GM19023 (cell line): ENCODE measurements around the gene GRIP1.

Experiments used
- ATAC-seq: cut with Tn5 transposase; IDR thresholded peaks from one replicate; pipeline ENCODE4 v1.9.1; 2021; ENCODE audit warnings: mild to moderate bottlenecking, moderate library complexity; ENCODE audit not compliant: unreplicated experiment

GRIP1 gene

DNA sequence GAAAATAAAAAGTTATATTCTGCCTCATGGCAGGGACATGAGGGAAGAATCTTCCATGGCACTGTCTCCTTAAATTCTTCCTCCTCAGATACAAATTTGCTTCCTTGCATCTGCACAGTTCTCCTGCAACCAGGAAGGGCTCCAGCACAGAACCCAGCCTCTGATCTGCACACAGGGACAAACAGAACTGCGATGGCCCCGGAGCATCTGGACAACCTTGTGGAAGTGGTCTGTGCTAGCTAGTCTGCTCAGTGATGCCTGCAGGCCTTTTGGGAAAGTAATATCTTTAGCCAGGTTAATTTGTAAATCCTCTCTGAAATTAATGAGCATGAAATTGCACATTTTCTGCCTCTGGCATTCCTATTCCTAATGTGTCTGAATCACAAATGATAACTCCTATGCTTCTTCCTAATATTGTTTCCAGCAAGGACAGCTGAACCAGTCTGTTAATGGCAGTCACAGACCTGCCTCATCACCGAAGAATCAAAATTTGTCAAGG is 74.8 kb downstream of the GRIP1 start:
- no peak for ATAC-seq

- no peak for ATAC-seq
Observed at GRCh38 chr12:66603461-66603860, 75.4 kb downstream of the GRIP1 start.

DNA sequence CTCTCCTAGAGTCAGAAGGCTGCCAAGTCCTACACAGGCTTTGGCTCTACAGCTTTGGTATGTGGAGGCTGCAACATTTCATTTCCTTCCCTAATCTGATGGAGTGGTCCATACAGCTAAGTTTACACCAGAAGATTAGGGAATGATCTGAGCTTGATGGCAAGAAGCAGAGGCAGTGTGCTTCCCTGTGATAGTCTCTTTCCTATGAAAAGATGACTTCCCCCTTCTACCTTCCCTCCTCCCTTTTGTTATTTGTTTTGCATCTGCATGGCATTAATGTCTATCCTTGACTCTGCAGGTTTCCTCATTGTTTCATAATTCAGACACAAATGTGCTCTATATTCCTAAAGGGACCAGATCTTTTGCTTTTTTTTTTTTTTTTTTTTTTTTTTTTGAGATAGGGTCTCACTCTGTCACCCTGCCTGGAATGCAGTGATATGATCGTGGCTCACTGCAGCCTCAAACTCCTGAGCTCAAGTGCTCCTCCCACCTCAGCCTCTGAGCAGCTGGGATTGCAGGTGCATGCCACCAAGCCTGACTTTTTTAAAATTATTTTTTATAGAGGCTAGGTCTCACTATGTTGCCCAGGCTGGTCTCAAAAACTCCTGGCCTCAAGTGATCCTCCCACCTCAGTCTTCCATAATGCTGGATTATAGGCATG is 76.3 kb downstream of the GRIP1 start:
- no peak for ATAC-seq

DNA sequence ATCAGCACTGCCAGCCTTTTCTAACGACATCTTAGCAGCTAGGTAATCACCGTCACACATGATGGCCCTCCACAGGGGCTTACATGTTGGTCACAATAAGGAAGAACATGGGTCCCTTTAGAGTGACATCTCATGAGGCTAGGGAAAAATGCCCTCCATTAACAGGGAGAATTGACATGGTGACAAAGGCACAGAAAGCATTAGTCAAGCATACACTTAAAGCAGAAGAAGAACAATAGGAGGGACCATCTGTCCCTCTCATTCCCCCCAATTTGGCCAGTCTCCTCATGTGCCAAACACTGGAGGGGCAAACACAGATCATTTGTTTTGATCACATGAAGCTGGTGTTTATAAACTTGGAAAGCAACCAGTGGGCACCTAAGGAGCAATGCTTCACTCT is 78.0 kb downstream of the GRIP1 start:
- ATAC-seq = no peak

- ATAC-seq = no peak
Observed at GRCh38 chr12:66599816-66600215, 79.1 kb downstream of the GRIP1 start.

DNA sequence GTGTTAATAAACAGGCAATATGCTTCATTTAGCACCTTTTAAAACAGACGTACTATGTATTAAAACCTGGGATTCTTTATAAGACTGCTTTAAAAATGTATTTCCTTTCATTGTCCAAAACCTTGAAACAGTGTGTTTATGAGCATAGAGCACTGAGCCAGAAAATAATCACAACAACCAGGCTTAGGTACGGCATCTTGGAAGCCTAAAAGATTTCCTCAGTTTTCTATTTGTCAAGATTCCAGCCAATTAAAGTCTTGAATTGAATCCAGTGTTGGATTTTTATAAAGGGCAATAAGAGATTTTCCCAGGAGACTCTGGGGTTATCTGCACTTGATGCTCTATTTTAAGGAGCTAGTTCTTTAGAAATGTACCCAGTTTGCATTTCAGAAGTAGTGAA is 80.3 kb downstream of the GRIP1 start:
- no peak for ATAC-seq

DNA sequence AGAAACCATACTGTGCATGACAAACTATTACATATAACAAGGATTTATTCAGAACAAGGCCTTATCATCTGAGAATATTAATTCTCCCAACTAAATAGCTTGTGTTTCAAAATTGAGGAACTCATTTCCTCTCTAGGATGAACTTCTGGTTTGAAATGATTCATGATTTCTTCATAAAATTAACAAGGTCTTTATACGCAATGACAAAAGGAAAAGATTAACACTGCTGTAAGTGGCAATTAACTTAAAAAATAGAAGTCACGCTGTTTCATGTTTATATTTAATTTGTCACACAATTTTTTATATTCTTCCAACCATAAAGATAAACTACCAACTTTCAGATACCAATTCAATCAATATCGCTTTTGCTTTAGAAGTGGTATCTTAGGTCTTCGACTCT is 80.8 kb downstream of the GRIP1 start:
- ATAC-seq = no peak

GRCh38 chr12:66596199-66596598 is 82.7 kb downstream of the GRIP1 start:
- no peak for ATAC-seq

- no peak for ATAC-seq
Observed at GRCh38 chr12:66594688-66595087, 84.2 kb downstream of the GRIP1 start.

GRCh38 chr12:66590275-66590985 is 88.4 kb downstream of the GRIP1 start:
- ATAC-seq = no peak

- ATAC-seq = no peak
Observed at GRCh38 chr12:66589095-66589494, 89.8 kb downstream of the GRIP1 start.

DNA sequence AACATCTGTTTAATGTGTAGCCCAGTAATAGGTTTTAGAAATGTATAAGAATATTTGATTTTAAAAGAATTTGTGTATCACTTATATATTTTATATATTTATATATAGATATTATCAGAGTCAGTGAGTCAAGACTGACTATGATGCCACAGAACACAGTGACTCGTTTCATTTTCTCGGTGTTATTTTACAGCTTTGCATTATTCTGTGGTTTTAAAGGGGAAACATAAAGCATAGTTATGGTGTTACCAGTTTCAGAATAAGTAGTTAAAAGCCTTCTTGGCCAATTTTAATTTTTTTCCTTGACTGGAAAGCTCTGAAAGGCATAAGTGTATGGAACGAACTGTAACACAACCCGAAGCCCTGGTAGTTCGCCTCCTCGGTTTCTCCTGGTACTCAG is 91.0 kb downstream of the GRIP1 start:
- no peak for ATAC-seq

DNA sequence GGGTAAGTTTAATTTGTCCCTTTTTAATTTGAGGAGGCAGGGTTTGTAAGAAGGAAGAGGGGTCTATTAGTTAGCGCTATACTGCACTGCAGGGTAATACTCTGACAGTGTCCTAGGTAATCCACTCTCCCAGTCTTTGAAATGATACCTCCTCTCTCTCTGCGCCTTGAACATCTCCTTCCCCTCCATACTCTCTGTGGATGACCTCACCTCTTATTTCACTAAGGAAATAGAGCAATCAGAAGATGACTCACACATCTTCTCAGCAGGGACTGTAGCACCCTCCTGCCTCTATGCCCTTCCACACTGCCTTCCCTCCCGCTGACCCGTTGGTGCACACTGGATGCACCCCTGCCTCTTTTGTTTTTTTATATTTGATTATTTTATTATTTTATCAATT is 94.2 kb downstream of the GRIP1 start:
- ATAC-seq = no peak

DNA sequence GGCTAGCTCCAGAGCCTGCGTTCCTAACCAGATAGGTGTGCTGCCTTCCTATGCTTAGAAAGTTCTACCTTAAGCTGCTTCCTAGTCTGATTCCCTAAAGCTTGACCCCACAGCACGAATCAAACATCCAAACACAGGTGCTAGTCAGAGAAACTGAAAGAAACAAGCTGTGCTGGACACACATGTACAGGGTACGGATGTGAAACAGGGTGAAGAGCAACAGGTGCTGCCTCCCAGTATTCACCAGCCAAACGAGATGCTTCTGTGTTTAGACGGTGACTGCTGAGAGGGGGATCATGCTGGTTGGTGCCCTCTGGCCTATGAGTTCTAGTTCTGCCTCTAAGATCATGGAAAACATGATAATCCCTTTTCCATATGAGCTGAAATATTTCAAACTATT is 105.3 kb downstream of the GRIP1 start:
- ATAC-seq = peak; percentile 54

DNA sequence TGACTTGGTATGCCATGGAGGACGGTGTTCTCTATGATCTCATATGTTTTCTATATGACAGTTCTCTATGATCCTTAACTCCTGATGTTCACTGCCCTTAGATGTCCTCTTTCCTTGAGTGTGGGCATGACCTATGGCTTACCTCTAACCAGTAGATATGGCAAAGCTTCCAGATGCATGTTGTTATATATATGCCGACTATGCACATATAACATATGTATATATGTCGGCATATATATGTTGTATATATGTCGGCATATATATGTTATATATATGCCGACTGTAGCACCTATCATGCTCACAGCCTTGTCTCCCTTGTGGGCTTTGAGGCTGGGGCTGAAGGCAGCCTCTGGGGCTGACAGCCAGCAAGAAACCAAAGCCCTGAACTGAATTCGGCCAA is 106.0 kb downstream of the GRIP1 start:
- no peak for ATAC-seq

DNA sequence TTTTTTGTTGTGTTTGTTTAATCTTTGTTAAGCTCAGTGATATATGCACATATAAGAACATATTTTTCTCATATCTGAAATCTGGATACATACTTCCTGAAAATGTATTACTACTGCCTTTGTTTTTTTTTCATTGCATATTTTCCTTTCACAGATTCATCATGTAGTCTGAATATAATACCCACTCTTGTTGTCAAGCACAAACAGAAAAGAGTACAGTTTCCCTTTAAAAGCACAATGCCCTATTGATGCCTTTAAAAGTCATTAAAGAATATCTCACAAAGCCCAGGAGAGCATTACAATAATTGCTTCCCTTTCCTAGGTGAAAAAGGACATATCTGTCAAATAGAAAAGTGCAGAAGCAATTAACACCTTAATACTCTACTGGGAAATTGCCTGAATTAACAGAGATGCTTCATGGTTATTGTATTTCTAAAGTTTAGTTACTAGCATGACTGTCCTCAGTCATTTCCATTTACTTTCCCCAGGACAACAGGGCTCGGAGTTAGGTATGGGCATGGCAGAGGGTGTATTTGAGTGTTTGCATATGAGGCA is 107.4 kb downstream of the GRIP1 start:
- ATAC-seq = no peak

- ATAC-seq = no peak
Observed at GRCh38 chr12:66563220-66563619, 115.7 kb downstream of the GRIP1 start.

DNA sequence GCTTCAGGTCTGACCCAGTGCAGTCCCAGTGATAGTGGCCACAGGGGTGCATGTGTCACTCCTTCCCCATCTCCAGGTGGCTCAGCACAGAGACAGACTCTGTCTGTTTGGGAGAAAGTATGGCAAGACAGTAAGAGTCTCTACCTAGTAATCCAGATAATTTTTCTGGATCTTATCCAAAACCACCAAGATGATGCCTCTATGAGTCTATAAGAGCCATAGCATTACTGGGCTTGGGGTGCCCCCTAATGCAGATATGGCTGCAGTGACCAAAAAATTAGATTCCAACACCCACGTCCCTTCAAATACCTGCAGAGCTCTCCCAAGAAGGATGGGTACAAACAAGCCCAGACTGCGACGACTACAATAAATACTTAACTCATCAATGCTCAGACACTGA is 123.8 kb downstream of the GRIP1 start:
- no peak for ATAC-seq

DNA sequence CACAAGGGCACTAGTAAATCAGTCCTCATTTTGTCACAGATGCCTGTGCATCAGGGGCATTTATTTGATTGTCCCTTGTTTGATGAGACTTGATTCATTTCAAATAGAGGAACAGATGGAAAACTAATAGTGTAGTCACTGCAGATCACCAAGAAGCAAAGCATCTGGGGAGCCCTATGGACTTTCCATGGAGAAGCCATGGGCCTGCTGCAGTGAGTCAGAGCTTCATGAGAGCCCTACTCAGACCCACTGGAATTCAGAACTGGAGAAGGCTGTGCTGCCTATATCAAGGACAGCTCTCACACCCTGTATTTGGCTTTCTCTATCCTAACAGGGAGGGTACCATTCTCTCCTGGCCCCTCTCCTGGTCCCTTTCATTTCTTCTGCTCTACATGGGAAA is 126.2 kb downstream of the GRIP1 start:
- no peak for ATAC-seq

GRCh38 chr12:66550626-66551025 is 128.2 kb downstream of the GRIP1 start:
- no peak for ATAC-seq

- ATAC-seq = no peak
Observed at GRCh38 chr12:66549050-66549389, 129.9 kb downstream of the GRIP1 start.

GRCh38 chr12:66548338-66549049 is 130.4 kb downstream of the GRIP1 start:
- no peak for ATAC-seq
